Thyroid gland (tissue), 4 donors: ENCODE data around the gene HMOX2.

Experiments used
- CTCF ChIP-seq, 6 experiments: fragments of 200-600 bp in 3 of 6; fragments of 450-650 bp in 3 of 6; sonication (generic) in 3 of 6; IDR thresholded peaks; one replicate each; pipeline ENCODE4 v1.5.1; 2016 to 2019; ENCODE audit warnings: antibody characterized with exemption in 6 of 6, mild to moderate bottlenecking in 2 of 6, inconsistent platforms in 1 of 6, moderate library complexity in 1 of 6
- POLR2A ChIP-seq, 2 donors: fragments of 450-650 bp; IDR thresholded peaks; one replicate each; pipeline ENCODE4 v1.6.1; 2017; ENCODE audit warnings: antibody characterized with exemption in 2 of 2, mild to moderate bottlenecking in 2 of 2, moderate library complexity in 1 of 2

DNA sequence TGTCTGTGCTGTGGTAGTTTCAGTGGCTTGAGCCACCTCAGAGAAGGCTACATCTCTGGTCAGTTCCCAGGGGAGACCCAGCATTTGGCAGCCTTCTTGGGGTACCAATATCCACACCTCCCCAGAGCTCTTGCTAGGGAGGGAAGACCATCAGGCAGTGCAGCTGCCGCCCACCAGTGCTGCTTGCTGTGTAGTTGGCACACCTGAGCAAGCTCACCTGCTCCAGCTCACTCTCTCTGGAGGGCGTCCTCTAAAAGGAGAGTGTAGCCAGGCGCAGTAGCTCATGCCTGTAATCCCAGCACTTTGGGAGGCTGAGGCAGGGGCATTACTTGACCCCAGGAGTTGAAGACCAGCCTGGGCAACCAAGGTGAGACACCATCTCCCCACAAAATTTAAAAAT lies 32.6 kb downstream of the HMOX2 start:
- TF ChIP-seq POLR2A (IDR thresholded peaks at IDR 0.05) = no peak
- no peak for TF ChIP-seq CTCF (IDR thresholded peaks at IDR 0.05)
